ENCODE data around the gene SENP5.
"Not testable (repeated sequence)": the region's sequence is repeated elsewhere in the genome, so short reads cannot be mapped to it uniquely, and the experiment has no call there.

SENP5 gene

DNA sequence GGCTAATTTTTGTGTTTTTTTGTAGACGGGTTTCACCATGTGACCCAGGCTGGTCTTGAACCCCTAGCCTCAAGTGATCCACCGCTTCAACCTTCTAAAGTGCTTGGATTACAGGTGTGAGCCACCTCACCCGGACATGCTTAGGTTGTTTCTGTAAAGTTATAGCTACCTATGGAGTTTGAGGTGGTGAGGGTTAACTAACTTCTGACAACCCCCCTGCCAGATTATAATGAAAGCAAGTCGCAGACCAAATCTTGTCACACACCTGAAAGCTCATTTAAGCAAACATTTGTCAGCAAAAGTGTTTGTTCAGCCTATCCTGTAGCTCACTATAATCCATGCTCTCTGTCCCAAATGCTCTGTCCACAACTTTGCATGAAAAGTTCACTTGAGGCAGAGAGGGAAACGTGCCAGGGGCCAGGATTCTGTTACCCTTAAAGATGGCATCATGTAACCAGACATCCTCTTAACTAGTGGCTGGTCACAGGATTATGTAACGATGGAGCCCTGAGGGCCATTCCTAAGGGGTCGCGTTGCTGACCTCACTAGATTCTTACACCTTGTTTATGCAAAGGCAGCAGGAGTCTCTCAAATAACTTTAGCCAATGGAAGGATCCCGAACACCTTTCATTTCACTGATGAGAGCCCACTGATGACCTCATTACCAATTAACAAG is 24.1 kb upstream of the SENP5 start:
- TF ChIP-seq, protein P1, sequence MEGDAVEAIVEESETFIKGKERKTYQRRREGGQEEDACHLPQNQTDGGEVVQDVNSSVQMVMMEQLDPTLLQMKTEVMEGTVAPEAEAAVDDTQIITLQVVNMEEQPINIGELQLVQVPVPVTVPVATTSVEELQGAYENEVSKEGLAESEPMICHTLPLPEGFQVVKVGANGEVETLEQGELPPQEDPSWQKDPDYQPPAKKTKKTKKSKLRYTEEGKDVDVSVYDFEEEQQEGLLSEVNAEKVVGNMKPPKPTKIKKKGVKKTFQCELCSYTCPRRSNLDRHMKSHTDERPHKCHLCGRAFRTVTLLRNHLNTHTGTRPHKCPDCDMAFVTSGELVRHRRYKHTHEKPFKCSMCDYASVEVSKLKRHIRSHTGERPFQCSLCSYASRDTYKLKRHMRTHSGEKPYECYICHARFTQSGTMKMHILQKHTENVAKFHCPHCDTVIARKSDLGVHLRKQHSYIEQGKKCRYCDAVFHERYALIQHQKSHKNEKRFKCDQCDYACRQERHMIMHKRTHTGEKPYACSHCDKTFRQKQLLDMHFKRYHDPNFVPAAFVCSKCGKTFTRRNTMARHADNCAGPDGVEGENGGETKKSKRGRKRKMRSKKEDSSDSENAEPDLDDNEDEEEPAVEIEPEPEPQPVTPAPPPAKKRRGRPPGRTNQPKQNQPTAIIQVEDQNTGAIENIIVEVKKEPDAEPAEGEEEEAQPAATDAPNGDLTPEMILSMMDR (IDR thresholded peaks at IDR 0.05) = no peak
- no peak for TF ChIP-seq ZFX (IDR thresholded peaks at IDR 0.05; ENCODE audit: borderline replicate concordance)
- H3K27ac ChIP-seq = no peak overlapping the region

DNA sequence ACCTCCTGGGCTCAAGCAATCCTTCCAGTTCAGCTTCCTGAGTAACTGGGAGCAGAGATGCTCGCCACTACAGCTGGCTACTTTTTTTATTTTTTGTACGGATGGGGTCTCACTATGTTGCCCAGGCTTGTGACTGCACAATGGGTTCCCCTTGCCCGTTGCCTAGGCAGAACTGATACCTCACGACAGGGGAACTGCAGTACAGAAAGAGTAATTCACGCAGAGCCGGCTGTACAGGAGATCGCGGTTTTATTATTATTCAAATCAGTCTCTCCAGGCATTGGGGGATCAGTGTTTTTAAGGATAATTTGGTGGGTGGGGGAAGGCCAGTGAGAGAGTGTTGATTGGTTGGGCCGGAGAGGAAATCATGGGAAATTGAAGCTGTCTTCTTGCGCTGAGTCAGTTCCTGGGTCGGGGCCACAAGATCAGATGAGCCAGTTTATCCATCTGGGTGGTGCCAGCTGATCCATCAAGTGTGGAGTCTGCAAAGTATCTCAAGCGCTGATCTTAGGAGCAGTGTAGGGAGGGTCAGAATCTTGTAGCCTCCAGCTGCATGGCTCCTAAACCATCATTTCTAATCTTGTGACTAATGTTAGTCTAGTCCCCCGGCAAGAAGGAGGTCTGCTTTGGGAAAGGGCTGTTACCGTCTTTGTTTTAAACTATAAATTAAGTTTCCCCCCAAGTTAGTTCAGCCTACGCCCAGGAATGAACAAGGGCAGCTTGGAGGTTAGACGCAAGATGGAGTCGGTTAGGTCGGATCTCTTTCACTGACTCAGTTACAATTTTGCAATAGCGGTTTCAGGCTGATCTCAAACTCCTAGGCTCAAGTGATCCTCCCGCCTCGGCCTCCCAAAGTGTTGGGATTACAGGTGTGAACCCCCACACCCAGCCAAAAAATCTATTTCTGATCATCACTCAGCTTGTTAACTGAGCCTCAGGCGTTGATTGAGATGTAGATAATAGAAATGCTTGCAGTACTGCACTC is 23.2 kb upstream of the SENP5 start:
- not testable (repeated sequence) for H3K27ac ChIP-seq

DNA sequence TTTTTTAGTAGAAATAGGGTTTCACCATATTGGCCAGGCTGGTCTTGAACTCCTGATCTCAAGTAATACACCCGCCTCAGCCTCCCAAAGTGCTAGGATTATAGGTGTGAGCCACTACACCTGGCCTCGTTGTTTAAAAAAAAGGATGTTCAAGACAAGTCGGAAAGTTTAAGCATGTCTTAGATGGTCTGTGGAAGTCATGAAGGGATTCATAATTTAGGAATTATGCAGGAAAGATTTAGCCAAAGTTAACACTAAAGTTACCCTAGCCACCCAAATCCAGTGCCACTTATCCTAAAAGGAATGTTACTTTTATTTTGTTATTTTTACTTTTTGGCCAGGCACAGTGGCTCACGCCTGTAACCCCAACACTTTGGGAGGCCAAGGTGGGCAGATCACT is 19.3 kb upstream of the SENP5 start:
- not testable (repeated sequence) for H3K27ac ChIP-seq

DNA sequence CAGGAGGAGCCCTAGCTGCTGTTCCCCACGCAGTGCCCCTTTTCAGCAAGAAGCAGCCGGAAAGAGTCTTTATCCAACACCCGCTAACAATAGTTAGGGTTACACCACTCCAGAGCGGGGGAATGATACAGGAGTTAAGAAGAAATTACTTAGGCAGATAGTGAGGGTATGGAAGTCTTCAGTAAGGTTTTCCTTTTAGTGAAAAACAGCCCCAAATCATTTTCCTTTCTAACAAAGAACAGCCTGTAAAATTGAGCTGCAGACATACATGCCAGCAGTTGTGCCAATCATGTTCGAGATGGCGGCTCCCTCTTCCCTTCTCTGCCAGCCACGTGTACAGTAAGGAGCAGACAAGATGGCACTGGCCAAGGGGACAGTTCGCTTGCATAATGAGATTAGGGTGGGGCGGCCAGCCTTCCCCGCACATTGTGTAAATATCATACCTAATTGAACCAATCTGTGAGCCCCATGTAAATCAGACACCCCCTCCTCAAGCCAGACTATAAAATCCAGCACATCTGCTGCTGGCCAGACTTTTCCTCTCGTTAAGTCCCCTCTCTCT is 18.5 kb upstream of the SENP5 start:
- H3K27ac ChIP-seq = no peak overlapping the region
- TF ChIP-seq, protein P1 (IDR thresholded peaks at IDR 0.05) = no peak
- no peak for TF ChIP-seq ZFX (IDR thresholded peaks at IDR 0.05; ENCODE audit: borderline replicate concordance)

DNA sequence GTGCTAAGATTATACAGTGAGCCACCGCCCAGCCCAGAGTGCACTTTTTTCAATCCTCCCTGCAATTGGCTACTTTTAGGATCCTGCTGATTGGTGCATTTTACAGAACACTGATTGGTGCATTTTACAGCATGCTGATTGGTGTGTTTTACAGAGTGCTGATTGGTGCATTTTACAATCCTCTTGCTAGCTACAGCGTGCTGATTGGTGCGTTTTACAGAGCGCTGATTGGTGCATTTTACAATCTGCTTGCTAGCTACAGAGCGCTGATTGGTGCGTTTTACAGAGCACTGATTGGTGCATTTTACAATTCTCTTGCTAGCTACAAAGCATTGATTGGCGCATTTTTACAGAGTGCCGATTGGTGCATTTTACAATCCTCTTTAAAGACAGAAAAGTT is 4.7 kb upstream of the SENP5 start:
- H3K27ac ChIP-seq = not testable (repeated sequence)

DNA sequence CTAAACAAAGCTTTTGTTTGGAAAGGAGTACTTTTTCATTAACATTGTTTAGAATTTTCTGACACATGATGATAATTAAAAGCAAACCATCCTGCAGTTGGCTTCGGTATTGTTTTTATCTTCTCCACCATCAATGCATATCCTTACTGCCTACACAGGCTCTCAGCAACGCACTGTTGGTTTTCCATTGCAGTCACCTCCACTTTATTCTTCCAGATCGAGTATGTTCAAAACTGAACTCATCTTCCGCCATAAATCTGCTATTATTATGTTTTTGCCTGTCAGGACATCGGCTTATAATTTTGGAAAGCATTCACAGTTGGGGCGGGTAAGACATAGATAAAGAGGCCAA is 589 bp upstream of the SENP5 start:
- TF ChIP-seq ZFX (IDR thresholded peaks at IDR 0.05; ENCODE audit: borderline replicate concordance) = no peak
- TF ChIP-seq, protein P1 (IDR thresholded peaks at IDR 0.05) = no peak
- peak overlapping the region; percentile 80 for H3K27ac ChIP-seq

DNA sequence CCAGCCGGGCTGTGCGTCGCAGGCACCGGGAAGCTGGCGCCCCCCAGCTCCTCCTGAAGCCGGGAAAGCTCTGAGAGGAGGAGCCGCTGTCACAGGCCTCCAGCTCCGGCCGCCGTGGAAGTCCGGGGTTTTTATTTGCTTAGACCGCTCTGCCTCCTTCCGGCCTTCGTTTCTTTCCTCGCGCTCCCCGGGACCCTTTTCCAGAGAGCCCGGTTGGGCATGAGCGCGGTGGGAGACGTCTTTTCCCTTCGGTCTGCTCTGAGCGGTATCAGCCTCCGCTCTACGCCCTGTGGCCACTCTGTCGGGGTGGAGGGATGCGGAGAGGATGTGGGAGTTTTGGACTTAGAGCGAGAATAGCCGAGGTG is 559 bp downstream of the SENP5 start:
- TF ChIP-seq, protein P1 (IDR thresholded peaks at IDR 0.05) = peak; percentile 22; the same call in 1 of the 2 replicates
- TF ChIP-seq ZFX (IDR thresholded peaks at IDR 0.05; ENCODE audit: borderline replicate concordance) = no peak

DNA sequence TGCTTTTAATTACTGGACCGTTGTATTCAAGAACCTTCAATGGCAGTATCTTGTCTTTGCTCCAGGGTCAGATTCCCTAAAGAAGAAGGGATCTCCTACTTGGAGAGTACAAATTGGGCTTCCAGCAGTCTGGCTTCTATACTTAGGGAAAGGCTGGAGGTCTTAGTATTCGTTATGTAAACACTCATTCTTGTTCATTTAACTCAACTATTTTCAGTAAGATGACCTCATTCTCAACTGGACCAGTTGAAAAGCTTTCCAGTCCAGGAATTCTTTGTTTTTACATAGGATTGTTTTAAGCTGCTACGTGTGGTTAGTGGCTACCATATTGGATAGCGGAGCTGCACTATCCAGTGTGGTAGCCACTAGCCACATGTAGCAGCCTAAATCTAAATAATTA is 4.6 kb downstream of the SENP5 start:
- no peak for TF ChIP-seq ZFX (IDR thresholded peaks at IDR 0.05; ENCODE audit: borderline replicate concordance)
- TF ChIP-seq, protein P1 (IDR thresholded peaks at IDR 0.05) = no peak

More for the DNA sequence above, 559 bp downstream of the SENP5 start:
- peak overlapping the region; percentile 80 for H3K27ac ChIP-seq

DNA sequence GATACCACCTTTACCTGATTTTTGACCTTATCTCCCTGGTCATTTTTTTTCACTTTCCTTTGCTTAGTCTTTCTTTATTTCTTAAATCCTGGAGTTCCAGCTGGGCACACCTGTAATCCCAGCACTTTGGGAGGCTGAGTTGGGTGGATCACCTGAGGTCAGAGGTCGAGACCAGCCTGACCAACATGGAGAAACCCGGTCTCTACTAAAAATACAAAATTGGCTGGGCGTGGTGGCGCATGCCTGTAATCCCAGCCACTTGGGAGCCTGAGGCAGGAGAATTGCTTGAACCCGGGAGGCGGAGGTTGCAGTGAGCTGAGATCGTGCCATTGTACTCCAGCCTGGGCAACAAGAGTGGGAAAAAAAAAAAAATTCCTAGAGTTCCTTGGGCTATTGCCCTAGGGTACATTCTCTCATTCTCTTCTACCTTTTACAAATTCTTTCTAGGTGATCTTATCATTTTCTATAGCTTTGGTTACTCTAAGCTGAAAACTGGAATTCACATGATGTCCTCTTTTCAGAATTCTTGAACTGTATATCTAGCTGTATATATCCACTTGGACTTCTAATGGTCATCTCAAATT is 6.9 kb downstream of the SENP5 start:
- not testable (repeated sequence) for H3K27ac ChIP-seq

More for the DNA sequence above, 4.6 kb downstream of the SENP5 start:
- no peak overlapping the region for H3K27ac ChIP-seq
